IMR-90 (cell line): ENCODE measurements around the gene CHRNA5. TPM values are rescaled to one million over a fixed set of nuclear protein-coding genes. Genes with fewer than 3 reads are reported as not detected.

Source experiments
- ATAC-seq: fragments of 200-7000 bp; cut with Tn5 transposase; 2 replicates; pipeline ENCODE4 v1.9.1; 2020; ENCODE audit warnings: low read depth, mild to moderate bottlenecking, moderate library complexity
- BruUV-seq: library from RNA; stranded (reverse); fragments of 400-500 nt; replicated peaks from 2 replicates; lab custom pipeline; 2021; lab: Mats Ljungman, UMichigan
- CTCF ChIA-PET: fragments of 300-600 bp; formaldehyde crosslinking; extraction: SDS; loops from one replicate; lab custom pipeline; 2021; ENCODE audit warnings: antibody characterized with exemption; lab: Yijun Ruan, JAX
- POLR2A ChIA-PET: fragments of 300-600 bp; sonication (Branson Sonifier 250); formaldehyde crosslinking; loops from one replicate; lab custom pipeline; 2022; ENCODE audit warnings: antibody characterized with exemption; ENCODE audit not compliant: unreplicated experiment; lab: Charles Lee
- DNase-seq: peaks from one replicate; pipeline ENCODE4 v3.0.0; 2013
- H2AFZ ChIP-seq: replicated peaks from 2 replicates; pipeline ENCODE3; 2013; ENCODE audit warnings: low read length, mild to moderate bottlenecking; ENCODE audit not compliant: poor library complexity
- H2AK5ac ChIP-seq: 2 replicates; pipeline ENCODE4 v1.6.1; 2013; ENCODE audit warnings: low read depth, low read length, inconsistent platforms
- H2AK9ac ChIP-seq: replicated peaks from 2 replicates; pipeline ENCODE3; 2013; ENCODE audit warnings: mild to moderate bottlenecking, low read depth, low read length, moderate library complexity; ENCODE audit not compliant: poor library complexity
- H2BK120ac ChIP-seq: 2 replicates; pipeline ENCODE4 v1.6.1; 2013; ENCODE audit warnings: low read depth, low read length, inconsistent platforms
- H2BK15ac ChIP-seq: 3 replicates; pipeline ENCODE4 v1.6.1; 2013; ENCODE audit warnings: low read depth, low read length, inconsistent platforms
- H2BK20ac ChIP-seq: 2 replicates; pipeline ENCODE4 v1.6.1; 2013; ENCODE audit warnings: low read depth, mild to moderate bottlenecking, inconsistent platforms, low read length, moderate library complexity
- H2BK5ac ChIP-seq: 2 replicates; pipeline ENCODE4 v1.6.1; 2013; ENCODE audit warnings: mild to moderate bottlenecking, low read depth, low read length, inconsistent platforms; ENCODE audit not compliant: poor library complexity, severe bottlenecking
- H3K14ac ChIP-seq: replicated peaks from 2 replicates; pipeline ENCODE4 v1.6.1; 2013; ENCODE audit warnings: low read depth, low read length, inconsistent platforms
- H3K18ac ChIP-seq: 2 replicates; pipeline ENCODE4 v1.6.1; 2013; ENCODE audit warnings: low read depth, low read length, control low read depth
- H3K23ac ChIP-seq: 2 replicates; pipeline ENCODE4 v1.6.1; 2013; ENCODE audit warnings: low read depth, low read length, inconsistent platforms
- H3K27ac ChIP-seq: 2 replicates; pipeline ENCODE4 v1.5.1; 2013; ENCODE audit warnings: mild to moderate bottlenecking, control low read depth, low read length; ENCODE audit not compliant: insufficient read depth
- H3K27me3 ChIP-seq: 2 replicates; pipeline ENCODE4 v1.6.1; 2013; ENCODE audit warnings: low read length; ENCODE audit not compliant: control insufficient read depth, insufficient read depth
- H3K36me3 ChIP-seq: 2 replicates; pipeline ENCODE4 v1.6.1; 2013; ENCODE audit warnings: low read length, mixed read lengths; ENCODE audit not compliant: control insufficient read depth, insufficient read depth
- H3K4ac ChIP-seq: 2 replicates; pipeline ENCODE4 v1.6.1; 2013; ENCODE audit warnings: low read depth, low read length, inconsistent platforms
- H3K4me1 ChIP-seq: 2 replicates; pipeline ENCODE4 v1.6.1; 2013; ENCODE audit warnings: low read length, mixed read lengths; ENCODE audit not compliant: control insufficient read depth, insufficient read depth
- H3K4me2 ChIP-seq: 2 replicates; pipeline ENCODE4 v1.6.1; 2013; ENCODE audit warnings: low read depth, mild to moderate bottlenecking, control low read depth, low read length, moderate library complexity
- H3K4me3 ChIP-seq: 2 replicates; pipeline ENCODE4 v1.5.1; 2013; ENCODE audit warnings: low read depth, mild to moderate bottlenecking, control low read depth, low read length, moderate library complexity; ENCODE audit not compliant: insufficient read depth
- H3K56ac ChIP-seq: 2 replicates; pipeline ENCODE4 v1.6.1; 2013; ENCODE audit warnings: low read length, inconsistent platforms; ENCODE audit not compliant: insufficient read depth; ENCODE audit errors: extremely low read depth
- H3K79me1 ChIP-seq, 2 experiments: 2 replicates each; pipeline ENCODE4 v1.6.1; 2013; ENCODE audit warnings: low read length in 2 of 2, inconsistent platforms in 1 of 2, low read depth in 1 of 2
- H3K9ac ChIP-seq: 2 replicates; pipeline ENCODE4 v1.6.1; 2013; ENCODE audit warnings: low read depth, low read length, control low read depth
- H3K9me1 ChIP-seq: 2 replicates; pipeline ENCODE4 v1.6.1; 2013; ENCODE audit warnings: low read length, inconsistent platforms; ENCODE audit not compliant: insufficient read depth
- H3K9me3 ChIP-seq: 2 replicates; pipeline ENCODE4 v1.6.1; 2013; ENCODE audit warnings: low read length; ENCODE audit not compliant: control insufficient read depth, insufficient read depth
- H4K20me1 ChIP-seq: 2 replicates; pipeline ENCODE4 v1.6.1; 2013; ENCODE audit warnings: low read length, inconsistent platforms; ENCODE audit not compliant: insufficient read depth
- H4K5ac ChIP-seq: 2 replicates; pipeline ENCODE4 v1.6.1; 2013; ENCODE audit warnings: mild to moderate bottlenecking, low read depth, low read length, control low read depth
- H4K8ac ChIP-seq, 2 experiments: 2 replicates each; pipeline ENCODE4 v1.6.1; 2013; ENCODE audit warnings: low read depth in 2 of 2, low read length in 2 of 2, control low read depth in 1 of 2, inconsistent platforms in 1 of 2
- H4K91ac ChIP-seq: 2 replicates; pipeline ENCODE4 v1.6.1; 2013; ENCODE audit warnings: low read depth, low read length, inconsistent platforms; ENCODE audit not compliant: insufficient read depth
- BHLHE40 ChIP-seq: fragments of 150-350 bp; IDR thresholded peaks from 2 replicates; pipeline ENCODE4 v1.6.1; 2016; ENCODE audit warnings: mild to moderate bottlenecking, low read depth, low read length
- CEBPB ChIP-seq: IDR thresholded peaks from 2 replicates; pipeline ENCODE4 v1.6.1; 2012; ENCODE audit warnings: low read depth, low read length, improper control_type of control experiment
- CHD1 ChIP-seq: IDR thresholded peaks from 2 replicates; pipeline ENCODE4 v1.6.1; 2012; ENCODE audit warnings: low read depth, low read length, improper control_type of control experiment
- CTCF ChIP-seq: conservative IDR thresholded peaks from 2 replicates; pipeline ENCODE4 v1.5.1; 2012; ENCODE audit warnings: mild to moderate bottlenecking, low read depth, low read length, improper control_type of control experiment
- ELK1 ChIP-seq: fragments of 150-350 bp; IDR thresholded peaks from 2 replicates; pipeline ENCODE4 v1.6.1; 2016; ENCODE audit warnings: low read depth, mild to moderate bottlenecking, low read length, moderate library complexity, borderline replicate concordance
- FOS ChIP-seq: fragments of 150-350 bp; IDR thresholded peaks from 2 replicates; pipeline ENCODE4 v1.6.1; 2016; ENCODE audit warnings: low read depth, low read length
- MAFK ChIP-seq: IDR thresholded peaks from 2 replicates; pipeline ENCODE4 v1.6.1; 2012; ENCODE audit warnings: low read depth, low read length, improper control_type of control experiment
- MAZ ChIP-seq: IDR thresholded peaks from 2 replicates; pipeline ENCODE4 v1.6.1; 2012; ENCODE audit warnings: low read depth, mild to moderate bottlenecking, low read length, improper control_type of control experiment, moderate library complexity, borderline replicate concordance
- MXI1 ChIP-seq: IDR thresholded peaks from 2 replicates; pipeline ENCODE4 v1.6.1; 2012; ENCODE audit warnings: low read depth, mild to moderate bottlenecking, low read length, moderate library complexity, borderline replicate concordance
- NFE2L2 ChIP-seq: fragments of 150-350 bp; IDR thresholded peaks from 2 replicates; pipeline ENCODE4 v1.6.1; 2016; ENCODE audit warnings: low read depth, mild to moderate bottlenecking, low read length
- POLR2A ChIP-seq: IDR thresholded peaks from 2 replicates; pipeline ENCODE4 v1.6.1; 2012; ENCODE audit warnings: mild to moderate bottlenecking, low read depth, low read length
- RAD21 ChIP-seq: IDR thresholded peaks from 2 replicates; pipeline ENCODE4 v1.6.1; 2012; ENCODE audit warnings: low read length, improper control_type of control experiment
- RCOR1 ChIP-seq: IDR thresholded peaks from 2 replicates; pipeline ENCODE4 v1.6.1; 2012; ENCODE audit warnings: mild to moderate bottlenecking, low read length, improper control_type of control experiment; ENCODE audit not compliant: insufficient replicate concordance
- RFX5 ChIP-seq: IDR thresholded peaks from 2 replicates; pipeline ENCODE4 v1.8.0; 2012; ENCODE audit warnings: low read depth, mild to moderate bottlenecking, low read length, moderate library complexity
- SMC3 ChIP-seq: fragments of 150-350 bp; IDR thresholded peaks from 2 replicates; pipeline ENCODE4 v1.6.1; 2016; ENCODE audit warnings: low read depth, mild to moderate bottlenecking, antibody characterized with exemption, low read length, moderate library complexity
- WGBS, 2 experiments: methylation state at CpG; one replicate each; pipeline versions ENCODE4 v1.1.5 to v1.1.7; 2013; ENCODE audit warnings: missing lambda C conversion rate in 2 of 2; ENCODE audit not compliant: insufficient read length in 1 of 2; ENCODE audit errors: extremely low coverage in 2 of 2; 5-methylcytosine and 5-hydroxymethylcytosine counted together
- dilution Hi-C: fragments of 300-500 bp; cut with HindIII; formaldehyde crosslinking; loops from one replicate; pipeline ENCODE4 v1.14.3; 2018; ENCODE audit warnings: low sequenced_read_pairs; ENCODE audit not compliant: unreplicated experiment
- in situ Hi-C: fragments of 300-500 bp; cut with MboI; formaldehyde crosslinking; loops from 3 replicates; pipeline ENCODE4 v1.14.3; 2019; ENCODE audit warnings: low sequenced_read_pairs, inconsistent platforms, mixed read lengths
- intact Hi-C: fragments of 100-400 bp; cut with micrococcal nuclease; formaldehyde crosslinking; loops from 2 replicates; pipeline ENCODE4 v1.10.0; 2022
- polyA plus RNA-seq, 3 experiments: library from polyadenylated mRNA; depleted of rRNA; stranded (reverse); fragments of >200 nt; gene quantifications; 2 replicates each; pipeline ENCODE4 v1.2.3, GENCODE V29; 2012; ENCODE audit warnings: low replicate concordance in 1 of 3
- total RNA-seq: library from RNA; depleted of rRNA; stranded (reverse); fragments of >200 nt; gene quantifications from 2 replicates; pipeline ENCODE4 v1.2.3, GENCODE V29; 2012

The CHRNA5 gene
- total and polyA plus RNA-seq, 2 of the 4 experiments (the other 2 are of a cell fraction) = 0.54 to 0.94 TPM

GRCh38 chr15:78550194-78550593 is 15.1 kb upstream of the CHRNA5 start:
- intact Hi-C loops (no loop called here), in situ Hi-C loops (no loop called here), dilution Hi-C loops (no loop called here)
- H2BK20ac ChIP-seq = no peak overlapping the region
- no TSS peak for BruUV-seq
- H2AK5ac ChIP-seq = no peak overlapping the region
- H2BK5ac ChIP-seq = no peak overlapping the region
- H3K79me1 ChIP-seq = no peaks in the 10 kb centered on the region
- H3K27ac ChIP-seq = no peak overlapping the region
- ATAC-seq (no peak), DNase-seq (no peak)
- ChIA-PET POLR2A (no interaction called here), CTCF (no interaction called here)
- no peak overlapping the region for H3K4me3 ChIP-seq
- H3K9me1 ChIP-seq = peaks cover 3% of the 10 kb centered on the region; the same call in 1 of the 2 replicates
- TF ChIP-seq NFE2L2 = no peak
- TF ChIP-seq ELK1 = no peak
- TF ChIP-seq SMC3 = no peak
- TF ChIP-seq RFX5 = no peak
- no peak for TF ChIP-seq MAZ
- no peak for TF ChIP-seq MXI1
- no peak for TF ChIP-seq POLR2A
- no peak for TF ChIP-seq RCOR1
- TF ChIP-seq MAFK = no peak
- no peak for TF ChIP-seq RAD21
- TF ChIP-seq CHD1 = no peak
- TF ChIP-seq FOS = no peak
- TF ChIP-seq BHLHE40 = no peak
- TF ChIP-seq CEBPB = no peak
- TF ChIP-seq CTCF = no peak
- no peak overlapping the region for H3K9ac ChIP-seq
- H4K5ac ChIP-seq = no peak overlapping the region
- H3K4ac ChIP-seq = no peak overlapping the region
- H3K18ac ChIP-seq = no peak overlapping the region
- no peak overlapping the region for H4K91ac ChIP-seq
- no peak overlapping the region for H3K4me2 ChIP-seq
- H3K14ac ChIP-seq = no peak overlapping the region
- no peak overlapping the region for H3K23ac ChIP-seq
- peaks cover 38% of the 10 kb centered on the region for H3K36me3 ChIP-seq
- H3K56ac ChIP-seq = no peak overlapping the region
- no peaks in the 10 kb centered on the region for H3K27me3 ChIP-seq
- no peak overlapping the region for H2AK9ac ChIP-seq
- no peaks in the 10 kb centered on the region for H3K4me1 ChIP-seq
- no peak overlapping the region for H2BK15ac ChIP-seq
- H2BK120ac ChIP-seq = no peak overlapping the region
- no peaks in the 10 kb centered on the region for H3K9me3 ChIP-seq
- WGBS, 2 experiments = 58% methylated on average over 3 of the region's 6 CpGs; no CpG with 5 or more reads in 1 of the 2 experiments
- no peak overlapping the region for H2AFZ ChIP-seq
- H4K8ac ChIP-seq = no peak overlapping the region
- H4K20me1 ChIP-seq = no peaks in the 10 kb centered on the region
